Subcutaneous adipose tissue (tissue), 4 donors: ENCODE data around the gene SLC6A9. TPM values are rescaled to one million over a fixed set of nuclear protein-coding genes. Genes with fewer than 3 reads are reported as not detected.

Source experiments
- CTCF ChIP-seq: fragments of 450-650 bp; IDR thresholded peaks from one replicate; pipeline ENCODE4 v1.5.1; 2016; ENCODE audit warnings: low read depth, mild to moderate bottlenecking, control low read depth, antibody characterized with exemption, moderate library complexity
- total RNA-seq, 4 donors: library from RNA; depleted of rRNA; stranded (reverse); fragments of >200 nt; gene quantifications; one replicate each; pipeline ENCODE4 v1.1.0, GENCODE V29; 2016

Gene SLC6A9
- total RNA-seq, 4 donors from 2014 or later = 0.22 to 0.94 (median 0.34) TPM; not detected in 1

- TF ChIP-seq CTCF = no peak
Measured at GRCh38 chr1:43993206-43993914, 37.9 kb downstream of the SLC6A9 start.

- TF ChIP-seq CTCF = no peak
Measured at GRCh38 chr1:43992232-43992995, 38.8 kb downstream of the SLC6A9 start.

- no peak for TF ChIP-seq CTCF
Measured at GRCh38 chr1:43991476-43992231, 39.6 kb downstream of the SLC6A9 start, which contains the start of gene CCDC24. TSS of gene CCDC24 (plus strand) at chr1:43991599. CDS start at chr1:43991879, 280 bp downstream.

- no peak for TF ChIP-seq CTCF
Measured at GRCh38 chr1:43991200-43991475, 40.1 kb downstream of the SLC6A9 start.

- TF ChIP-seq CTCF = no peak
Measured at GRCh38 chr1:43990271-43991199, 40.7 kb downstream of the SLC6A9 start.

GRCh38 chr1:43987159-43987902 is 43.9 kb downstream of the SLC6A9 start:
- TF ChIP-seq CTCF = no peak
